HG02973 (cell line): ENCODE results near the gene NT5M.

Source experiments
- ATAC-seq: cut with Tn5 transposase; IDR thresholded peaks from one replicate; pipeline ENCODE4 v1.9.1; 2021; ENCODE audit warnings: moderate library complexity; ENCODE audit not compliant: unreplicated experiment

The NT5M gene

DNA sequence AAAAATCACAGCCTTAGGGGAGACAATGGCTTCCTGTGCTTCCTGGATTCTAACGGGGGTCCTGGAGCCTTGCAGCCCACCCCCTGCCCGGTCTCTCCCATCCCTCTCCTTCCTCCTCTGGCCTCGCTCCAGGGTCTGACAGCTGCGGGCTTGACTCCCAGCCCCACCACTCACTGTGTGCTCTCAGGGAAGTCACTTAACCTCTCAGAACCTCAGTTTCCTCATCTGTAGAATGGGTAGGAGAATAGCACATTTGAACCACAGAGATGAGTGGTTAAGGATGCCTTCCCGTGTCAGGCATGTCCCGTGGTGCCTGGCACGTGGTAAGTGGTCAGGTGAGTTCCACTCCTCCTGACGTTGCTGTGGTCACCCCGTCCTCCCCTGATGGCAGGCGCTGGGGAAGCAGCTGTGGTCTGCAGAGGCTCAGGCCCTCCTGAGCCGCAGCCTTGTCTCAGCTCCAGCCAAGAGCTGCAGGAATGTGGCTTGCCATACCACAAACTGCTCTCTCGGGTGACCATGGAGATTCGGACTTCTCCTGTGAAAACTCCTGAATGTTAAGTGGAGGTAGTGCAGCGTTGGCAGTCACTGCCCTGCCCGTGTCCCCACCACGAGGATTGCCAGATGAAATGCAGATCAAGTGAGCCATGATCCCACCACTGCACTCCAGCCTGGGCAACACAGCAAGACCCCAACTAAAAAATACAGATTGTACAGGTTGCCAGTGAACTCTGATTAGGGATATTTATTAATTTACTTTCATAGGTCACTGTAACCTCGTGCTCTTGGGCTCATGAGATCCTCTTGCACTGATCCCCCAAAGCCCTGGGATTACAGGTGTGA, 85.7 kb downstream of the NT5M start:
- no peak for ATAC-seq

DNA sequence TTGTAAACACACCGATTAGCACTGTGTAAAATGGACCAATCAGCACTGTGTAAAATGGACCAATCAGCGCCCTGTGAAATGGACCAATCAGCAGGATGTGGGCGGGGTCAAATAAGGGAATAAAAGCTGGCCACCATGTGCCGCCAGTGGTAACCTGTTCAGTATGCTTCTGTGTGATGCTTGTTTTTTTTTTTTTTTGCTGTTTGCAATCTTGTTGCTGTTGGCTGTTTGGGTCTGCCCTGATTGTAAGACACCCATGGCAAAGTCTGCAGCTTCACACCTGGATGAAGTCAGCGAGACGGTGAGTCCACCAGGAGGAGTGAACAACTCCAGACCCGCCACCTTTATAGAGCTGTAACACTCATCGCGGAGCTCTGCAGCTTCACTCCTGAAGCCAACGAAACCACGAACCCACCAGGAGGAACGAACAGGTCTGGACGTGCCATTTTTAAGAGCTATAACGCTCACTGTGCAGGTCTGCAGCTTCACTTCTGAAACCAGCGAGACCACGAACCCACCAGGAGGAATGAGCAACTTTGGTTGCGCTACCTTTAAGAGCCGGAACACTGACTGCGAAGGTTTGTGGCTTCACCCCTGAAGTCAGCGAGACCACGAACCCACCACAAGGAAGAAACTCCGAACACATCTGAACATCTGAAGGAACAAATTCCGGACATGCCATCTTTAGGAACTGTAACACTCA, 88.6 kb downstream of the NT5M start:
- ATAC-seq: no peak

DNA sequence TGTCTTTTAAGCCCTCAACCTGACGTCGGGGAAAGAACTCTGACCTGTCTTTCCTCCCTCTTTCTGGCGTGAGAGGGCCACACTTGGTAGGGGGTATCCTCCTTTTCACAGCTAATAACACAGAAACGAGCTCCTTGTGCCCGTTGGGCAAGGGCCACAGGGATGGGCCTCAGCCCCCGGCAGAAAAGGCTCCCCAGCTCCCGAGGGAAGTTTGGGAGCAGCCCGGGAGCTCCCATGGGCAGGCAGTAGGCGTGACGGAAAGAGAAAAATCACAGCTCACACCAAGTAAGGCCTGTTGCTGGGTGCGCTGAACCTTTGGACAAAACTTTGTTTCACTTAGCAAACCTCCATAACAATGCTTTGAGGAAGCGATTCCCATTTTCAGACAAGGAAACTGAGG, 90.8 kb downstream of the NT5M start:
- ATAC-seq: no peak

DNA sequence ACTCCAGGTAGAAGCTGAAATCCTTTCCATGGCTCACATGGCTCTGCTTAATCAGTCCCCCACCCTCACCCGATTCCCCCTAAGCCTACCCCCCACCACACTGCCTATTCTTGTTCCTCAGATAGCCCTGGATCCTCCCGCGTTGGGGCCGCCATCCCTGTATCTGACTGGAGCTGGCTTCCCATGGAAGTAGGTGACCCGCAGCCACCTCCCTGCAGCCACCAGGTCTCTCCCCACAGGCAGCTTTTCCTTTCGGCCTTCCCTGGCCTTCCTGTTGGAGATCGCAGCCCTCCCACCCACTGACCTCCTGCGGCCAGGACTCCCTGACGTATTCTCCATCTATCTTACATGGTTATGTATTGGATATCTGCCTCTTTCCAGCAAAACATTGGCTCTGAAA, 91.3 kb downstream of the NT5M start:
- ATAC-seq: no peak

DNA sequence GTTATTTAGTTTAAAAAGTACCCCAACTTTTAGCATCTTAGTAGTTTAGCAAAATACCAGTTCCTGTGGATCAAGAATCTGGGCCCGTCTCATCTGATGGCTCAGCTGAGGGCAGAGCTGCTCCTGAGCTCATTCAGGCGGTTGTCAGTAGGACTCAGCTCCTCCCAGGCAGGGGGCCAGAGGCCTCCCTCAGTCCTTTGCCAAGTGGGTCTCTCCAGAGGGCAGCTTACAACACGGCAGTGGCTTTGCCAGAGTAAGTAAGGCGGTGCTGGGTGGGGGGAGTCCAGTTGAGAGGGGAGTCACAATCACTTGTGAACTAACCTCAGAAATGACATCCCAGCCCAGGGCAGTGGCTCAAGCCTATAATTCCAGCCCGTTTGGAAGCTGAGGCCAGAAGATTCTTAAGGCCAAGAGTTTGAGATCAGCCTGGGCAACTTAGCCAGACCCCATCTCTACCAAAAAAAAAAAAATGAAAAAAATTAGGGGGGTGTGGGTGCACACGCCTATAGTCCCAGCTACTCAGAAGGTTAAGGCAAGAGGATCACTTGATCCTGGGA, 92.2 kb downstream of the NT5M start:
- no peak for ATAC-seq

DNA sequence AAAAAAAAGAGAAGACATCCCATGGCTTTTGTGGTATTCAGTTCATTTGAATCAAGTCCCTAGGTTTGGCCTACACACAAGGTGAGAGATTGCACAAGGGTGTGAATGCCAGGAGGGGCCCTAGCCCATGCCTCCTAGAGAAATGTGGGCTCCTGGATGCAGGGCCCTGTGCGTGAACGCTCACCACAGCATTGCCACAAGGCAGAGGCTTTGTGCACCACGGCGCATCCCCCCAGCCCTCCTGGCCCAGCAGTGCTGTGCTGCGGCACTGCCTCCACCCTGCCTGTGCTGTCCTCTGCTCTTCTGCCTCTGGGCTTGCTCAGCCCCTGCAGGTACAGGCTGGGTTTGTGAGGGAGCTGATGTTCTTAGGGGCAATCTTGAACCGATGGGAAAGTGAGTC, 92.7 kb downstream of the NT5M start:
- no peak for ATAC-seq
